Prostate gland (tissue), 2 donors: ENCODE data around the gene SND1. TPM values are rescaled to one million over a fixed set of nuclear protein-coding genes. Genes with fewer than 3 reads are reported as not detected.

ENCODE experiments used
- DNase-seq: peaks from one replicate; pipeline ENCODE4 v3.0.0-alpha.2; 2019; ENCODE audit warnings: low spot score
- H3K27ac ChIP-seq, 2 donors: fragments of 200-600 bp; sonication (generic); 2 replicates each; pipeline ENCODE4 v1.5.1; 2017 to 2019
- H3K27me3 ChIP-seq: fragments of 200-600 bp; sonication (generic); replicated peaks from 2 replicates; pipeline ENCODE4 v1.5.1; 2019; ENCODE audit not compliant: insufficient read depth
- H3K36me3 ChIP-seq, 2 donors: fragments of 200-600 bp; sonication (generic); 1 replicate in 1 of 2; 2 replicates in 1 of 2; pipeline versions ENCODE4 v1.5.1 to v1.8.1; 2017 to 2019
- H3K4me1 ChIP-seq: fragments of 200-600 bp; sonication (generic); replicated peaks from 2 replicates; pipeline ENCODE4 v1.5.1; 2019
- H3K4me3 ChIP-seq, 2 donors: fragments of 200-600 bp; sonication (generic); 2 replicates each; pipeline ENCODE4 v1.5.1; 2017 to 2019
- H3K9me3 ChIP-seq: fragments of 200-600 bp; sonication (generic); 2 replicates; pipeline ENCODE4 v1.5.1; 2017
- CTCF ChIP-seq, 4 experiments: fragments of 200-600 bp in 2 of 4; fragments of 450-650 bp in 2 of 4; sonication (generic) in 2 of 4; IDR thresholded peaks; 1 replicate in 3 of 4; 2 replicates in 1 of 4; pipeline ENCODE4 v1.5.1; 2016 to 2019; ENCODE audit warnings: antibody characterized with exemption in 4 of 4, mild to moderate bottlenecking in 2 of 4, moderate library complexity in 2 of 4
- POLR2A ChIP-seq: fragments of 450-650 bp; IDR thresholded peaks from one replicate; pipeline ENCODE4 v1.6.1; 2016; ENCODE audit warnings: antibody characterized with exemption, mild to moderate bottlenecking
- POLR2AphosphoS5 ChIP-seq: sonication (generic); formaldehyde crosslinking; IDR thresholded peaks from one replicate; pipeline ENCODE4 v1.6.1; 2017; ENCODE audit warnings: antibody characterized with exemption
- WGBS: methylation state at CpG from one replicate; pipeline ENCODE4 v1.1.5; 2018; 5-methylcytosine and 5-hydroxymethylcytosine counted together
- intact Hi-C: fragments of 100-400 bp; cut with DNase I; formaldehyde crosslinking; loops from one replicate; pipeline ENCODE4 v1.14.2; 2022
- total RNA-seq, 2 donors: library from RNA; depleted of rRNA; stranded (reverse); fragments of >200 nt; gene quantifications; one replicate each; pipeline ENCODE4 v1.1.0, GENCODE V29; 2016

Gene SND1
- total RNA-seq, 2 donors from 2014 or later = 175 to 190 TPM

DNA sequence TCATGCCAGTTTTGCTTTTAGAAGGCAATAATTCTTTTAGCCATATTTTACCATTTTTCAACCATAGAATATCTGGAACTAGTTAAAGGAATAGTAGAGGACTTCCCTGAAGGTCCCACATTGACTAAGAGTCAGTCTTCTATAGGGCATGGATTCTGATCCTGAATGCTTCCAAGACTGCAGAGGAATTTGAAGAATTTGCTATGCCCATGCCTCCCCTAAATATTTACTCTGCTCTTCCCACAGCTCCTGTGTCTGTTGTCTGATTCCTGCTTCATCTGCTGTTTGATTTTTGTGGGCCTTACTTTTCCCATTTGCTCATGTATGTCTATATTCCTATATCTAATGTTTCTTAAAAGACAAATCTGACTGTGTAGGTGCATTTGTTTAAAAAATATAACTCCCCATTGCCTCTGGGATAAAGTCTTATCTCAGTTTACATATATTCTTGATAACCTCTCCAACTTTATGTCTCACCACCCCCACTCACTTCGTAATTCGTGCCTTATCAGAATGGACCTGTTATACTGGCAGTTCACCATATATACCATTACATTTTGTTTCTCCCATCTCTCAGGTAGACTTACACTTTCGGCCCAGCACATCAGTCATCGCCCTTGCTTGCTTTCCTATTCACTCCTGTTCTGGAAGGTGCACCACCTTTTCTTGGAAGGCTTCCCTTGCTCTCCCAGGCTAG, 345.4 kb downstream of the SND1 start:
- H3K36me3 ChIP-seq = no peaks in the 10 kb centered on the region
- 77% methylated on average over 4 of the region's 4 CpGs for WGBS
- intact Hi-C loops = no loop called here
- no peaks in the 10 kb centered on the region for H3K4me1 ChIP-seq
- no peaks in the 10 kb centered on the region for H3K9me3 ChIP-seq
- TF ChIP-seq POLR2A (no peak), CTCF (IDR thresholded peaks at IDR 0.05) (no peak), POLR2AphosphoS5 (no peak)
- DNase-seq = no peak
- H3K27me3 ChIP-seq = no peaks in the 10 kb centered on the region
- no peak overlapping the region for H3K4me3 ChIP-seq
- no peak overlapping the region for H3K27ac ChIP-seq

DNA sequence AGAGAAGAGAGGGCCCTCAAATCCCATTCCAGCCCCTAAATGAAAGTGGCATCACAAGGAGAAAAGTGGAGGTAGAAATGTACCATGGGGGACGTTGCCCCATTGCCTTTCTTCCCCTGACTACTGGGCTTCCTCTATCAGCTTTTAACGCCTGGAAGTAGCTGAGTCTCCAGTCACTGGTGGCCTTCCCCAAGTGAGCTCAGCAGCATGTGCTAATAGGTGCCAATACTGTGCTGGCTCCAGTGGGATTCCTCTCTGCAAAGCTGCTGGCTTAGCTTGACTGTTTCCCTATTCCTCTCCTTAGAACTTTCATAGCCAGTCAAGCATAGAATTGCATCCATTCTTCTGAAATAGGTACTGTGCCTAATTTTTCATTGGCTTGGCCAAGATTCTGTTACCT, 346.7 kb downstream of the SND1 start:
- 94% methylated on average over 2 of the region's 2 CpGs for WGBS
- H3K9me3 ChIP-seq = no peaks in the 10 kb centered on the region
- H3K27me3 ChIP-seq = no peaks in the 10 kb centered on the region
- intact Hi-C loops = no loop called here
- no peak overlapping the region for H3K27ac ChIP-seq
- no peaks in the 10 kb centered on the region for H3K36me3 ChIP-seq
- H3K4me3 ChIP-seq = no peak overlapping the region
- no peaks in the 10 kb centered on the region for H3K4me1 ChIP-seq
- no peak for TF ChIP-seq CTCF (IDR thresholded peaks at IDR 0.05)
- TF ChIP-seq POLR2A = no peak
- TF ChIP-seq POLR2AphosphoS5 = no peak
- DNase-seq = no peak

GRCh38 chr7:128000048-128000447, 348.1 kb downstream of the SND1 start:
- intact Hi-C loops = no loop called here

GRCh38 chr7:128000854-128001265, 348.9 kb downstream of the SND1 start:
- intact Hi-C loops = no loop called here
- H3K36me3 ChIP-seq = no peaks in the 10 kb centered on the region
- H3K4me1 ChIP-seq = no peaks in the 10 kb centered on the region
- no peak for DNase-seq
- no peak overlapping the region for H3K4me3 ChIP-seq
- TF ChIP-seq POLR2A (no peak), POLR2AphosphoS5 (no peak)
- WGBS = 90% methylated on average over 6 of the region's 6 CpGs
- no peaks in the 10 kb centered on the region for H3K9me3 ChIP-seq
- H3K27me3 ChIP-seq = no peaks in the 10 kb centered on the region
- H3K27ac ChIP-seq = no peak overlapping the region

More at GRCh38 chr7:128000048-128000447, 348.1 kb downstream of the SND1 start:
- TF ChIP-seq POLR2A (no peak), POLR2AphosphoS5 (no peak), CTCF (IDR thresholded peaks at IDR 0.05) (no peak)
- Histone ChIP-seq H3K27ac (no peak overlapping the region), H3K36me3 (no peaks in the 10 kb centered on the region), H3K9me3 (no peaks in the 10 kb centered on the region), H3K27me3 (no peaks in the 10 kb centered on the region), H3K4me1 (no peaks in the 10 kb centered on the region), H3K4me3 (no peak overlapping the region)
- 91% methylated on average over 1 of the region's 1 CpG for WGBS
- no peak for DNase-seq

GRCh38 chr7:128003167-128003566, 351.2 kb downstream of the SND1 start:
- Histone ChIP-seq H3K9me3 (no peaks in the 10 kb centered on the region), H3K27ac (no peak overlapping the region), H3K36me3 (no peaks in the 10 kb centered on the region), H3K27me3 (no peaks in the 10 kb centered on the region), H3K4me1 (no peaks in the 10 kb centered on the region), H3K4me3 (no peak overlapping the region)
- TF ChIP-seq POLR2A (no peak), CTCF (IDR thresholded peaks at IDR 0.05) (no peak), POLR2AphosphoS5 (no peak)
- intact Hi-C loops = no loop called here
- 81% methylated on average over 3 of the region's 3 CpGs for WGBS
- DNase-seq = no peak
